ENCODE results near the gene CCDC92.

CCDC92 gene

DNA sequence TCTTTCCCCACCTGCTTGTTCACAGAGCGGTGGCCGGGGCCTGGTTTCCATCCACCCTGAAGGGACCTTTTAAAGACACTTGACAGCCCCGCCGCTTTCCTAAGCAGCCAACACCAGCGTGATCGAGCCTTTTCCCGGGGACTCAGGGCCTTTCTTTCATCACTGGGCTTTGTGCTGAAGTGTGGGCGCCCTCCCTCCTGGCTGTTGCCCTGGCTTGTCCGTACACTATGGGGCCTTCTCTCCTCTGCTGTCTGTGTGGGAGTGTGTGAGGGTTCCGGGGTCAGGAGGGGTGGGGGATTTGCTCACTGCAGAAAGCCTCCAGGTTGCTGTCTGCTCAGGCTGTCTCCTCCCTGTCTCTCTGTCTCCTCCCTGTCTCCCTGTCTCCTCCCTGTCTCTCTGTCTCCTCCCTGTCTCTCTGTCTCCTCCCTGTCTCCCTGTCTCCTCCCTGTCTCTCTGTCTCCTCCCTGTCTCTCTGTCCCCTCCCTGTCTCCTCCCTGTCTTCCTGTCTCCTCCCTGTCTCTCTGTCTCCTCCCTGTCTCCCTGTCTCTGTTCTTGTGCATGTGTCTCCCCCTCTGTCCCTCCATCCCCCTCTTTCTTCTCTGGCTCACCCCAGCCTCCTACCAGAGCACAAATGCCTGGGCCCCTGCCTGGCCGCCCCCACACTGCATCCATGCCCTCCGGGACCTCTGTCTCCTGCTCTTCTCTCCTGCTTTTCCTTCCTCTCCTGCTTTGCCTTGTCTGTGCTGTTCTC lies 64.7 kb downstream of the CCDC92 start:
- no peak for DNase-seq

GRCh38 chr12:123906711-123907420 lies 65.8 kb downstream of the CCDC92 start:
- DNase-seq, result no peak

GRCh38 chr12:123905319-123905925 lies 67.2 kb downstream of the CCDC92 start:
- peak; percentile 73 to 82 for DNase-seq

- DNase-seq, result no peak
Measured at GRCh38 chr12:123903301-123904065, 69.1 kb downstream of the CCDC92 start.

DNA sequence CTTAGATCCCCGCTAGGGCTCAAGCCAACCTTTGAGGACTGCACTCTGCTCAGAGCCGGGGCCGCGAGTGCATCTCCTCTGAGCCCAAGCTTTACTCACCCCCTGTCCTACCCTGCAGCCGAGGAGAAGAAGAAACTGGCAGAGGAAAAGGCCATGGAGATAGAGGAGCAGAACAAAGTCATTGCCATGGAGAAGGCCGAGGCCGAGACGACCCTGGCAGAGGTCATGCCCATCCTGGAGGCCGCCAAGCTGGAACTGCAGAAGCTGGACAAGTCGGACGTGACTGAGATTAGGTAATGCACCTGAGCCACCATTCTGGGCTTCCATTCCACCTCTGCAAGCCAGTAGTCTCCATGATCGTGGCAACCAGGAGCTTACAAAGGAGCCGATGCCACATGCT lies 69.8 kb downstream of the CCDC92 start:
- DNase-seq, result no peak

DNA sequence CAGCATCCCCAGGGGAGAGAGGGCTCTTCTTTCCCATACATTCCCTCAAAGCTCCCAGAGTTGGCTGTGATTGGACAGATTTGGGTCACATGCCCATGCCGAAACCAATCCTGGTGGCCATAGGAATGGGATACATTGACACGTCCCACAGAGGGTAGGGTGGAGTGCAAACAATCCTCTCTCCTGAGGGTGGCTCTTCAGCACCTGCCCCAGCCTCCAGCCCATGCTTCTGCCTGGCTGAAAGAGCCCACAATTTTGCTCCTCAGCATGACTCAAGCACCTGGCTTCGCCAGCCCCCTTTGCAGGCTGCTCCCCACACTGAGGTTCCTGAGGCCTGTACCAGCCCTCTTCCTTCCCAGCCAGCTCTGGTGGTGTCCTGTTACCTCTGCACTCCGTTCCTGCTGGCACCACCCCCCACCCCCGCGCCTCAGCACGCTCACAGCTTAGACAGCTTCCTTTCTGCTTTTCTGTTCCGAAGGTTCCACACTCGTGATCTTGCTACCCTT lies 71.7 kb downstream of the CCDC92 start:
- DNase-seq, result peak in 1 of 2 experiments; percentile 42

- no peak for DNase-seq
Measured at GRCh38 chr12:123899368-123899767, 73.3 kb downstream of the CCDC92 start.

DNA sequence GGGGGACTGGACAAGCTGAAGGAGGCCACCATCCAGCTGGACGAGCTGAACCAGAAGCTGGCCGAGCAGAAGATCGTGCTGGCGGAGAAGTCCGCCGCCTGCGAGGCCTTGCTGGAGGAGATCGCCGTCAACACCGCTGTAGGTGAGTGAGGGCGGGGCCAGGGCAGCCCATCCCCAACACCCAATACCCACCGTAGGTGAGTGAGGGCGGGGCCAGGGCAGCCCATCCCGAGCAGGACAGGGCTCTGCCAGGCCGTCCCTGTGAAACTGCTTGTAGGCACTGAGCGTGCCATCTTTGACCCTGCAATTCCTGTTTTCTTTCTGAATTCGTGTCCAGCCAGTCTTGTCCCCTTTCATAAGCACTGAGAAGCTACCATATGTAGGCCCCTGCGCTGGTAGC lies 74.0 kb downstream of the CCDC92 start:
- DNase-seq, result no peak

- DNase-seq, result no peak
Measured at GRCh38 chr12:123897221-123897620, 75.4 kb downstream of the CCDC92 start.

DNA sequence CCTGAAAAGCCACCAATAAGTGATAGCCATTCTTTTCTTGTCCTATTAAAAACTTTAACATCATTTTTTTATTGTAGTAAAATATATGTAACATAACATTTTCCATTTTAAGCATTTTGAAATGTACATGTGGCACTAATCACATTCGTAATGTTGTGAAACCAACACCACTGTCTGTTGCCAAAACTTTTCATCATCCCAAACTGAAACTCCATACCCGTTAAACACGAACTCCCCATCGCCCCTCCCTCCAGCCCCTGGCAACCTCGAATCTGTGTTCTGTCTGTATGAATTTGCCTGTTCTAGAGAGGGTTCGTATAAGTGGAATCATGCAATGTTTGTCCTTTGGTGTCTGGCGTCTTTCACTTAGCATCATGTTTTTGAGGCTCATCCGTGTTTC lies 75.9 kb downstream of the CCDC92 start:
- no peak for DNase-seq

- DNase-seq, result no peak
Measured at GRCh38 chr12:123895451-123895850, 77.2 kb downstream of the CCDC92 start.

DNA sequence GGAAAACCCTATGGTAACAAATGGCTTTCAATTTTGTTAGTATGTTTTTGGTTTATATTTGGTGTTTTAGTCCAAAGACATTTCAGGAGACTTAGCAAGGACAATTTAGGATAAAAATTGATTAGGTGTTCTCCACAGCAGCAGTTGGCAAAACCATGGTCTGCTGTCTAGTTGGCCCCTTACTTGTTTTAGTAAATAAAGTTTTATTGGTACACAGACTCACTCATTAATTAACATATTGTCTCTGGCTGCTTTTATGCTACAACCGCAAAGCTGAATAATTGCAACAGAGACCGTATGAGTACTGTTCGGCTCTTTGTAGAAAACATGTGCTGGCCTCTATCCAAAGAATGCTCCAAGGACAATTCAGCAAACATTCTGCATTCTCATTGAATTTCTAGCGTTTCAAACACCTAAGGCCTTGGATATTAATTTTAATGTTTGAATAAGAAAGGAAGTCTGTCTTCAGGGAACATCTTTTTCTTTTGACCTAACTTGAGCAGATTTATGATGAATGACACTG lies 77.7 kb downstream of the CCDC92 start:
- DNase-seq, result no peak

DNA sequence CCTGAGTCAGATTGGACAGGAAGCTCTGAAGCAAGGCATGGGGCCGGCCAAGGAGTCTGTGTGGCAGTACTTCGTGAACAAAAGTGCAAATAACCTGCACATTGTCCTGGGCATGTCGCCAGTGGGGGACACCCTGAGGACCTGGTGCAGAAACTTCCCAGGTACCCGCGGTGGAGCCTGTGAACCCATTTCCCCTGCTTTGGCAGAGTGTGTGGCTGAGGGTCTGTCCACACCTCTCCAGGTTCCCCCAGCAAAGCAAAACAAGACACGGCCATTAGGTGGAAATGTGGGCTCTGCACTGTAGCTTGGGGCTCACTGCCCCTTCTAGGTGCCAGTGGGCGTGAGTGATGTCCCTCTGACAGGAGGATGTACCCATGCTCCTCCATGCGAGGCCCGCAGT lies 79.4 kb downstream of the CCDC92 start:
- no peak for DNase-seq

DNA sequence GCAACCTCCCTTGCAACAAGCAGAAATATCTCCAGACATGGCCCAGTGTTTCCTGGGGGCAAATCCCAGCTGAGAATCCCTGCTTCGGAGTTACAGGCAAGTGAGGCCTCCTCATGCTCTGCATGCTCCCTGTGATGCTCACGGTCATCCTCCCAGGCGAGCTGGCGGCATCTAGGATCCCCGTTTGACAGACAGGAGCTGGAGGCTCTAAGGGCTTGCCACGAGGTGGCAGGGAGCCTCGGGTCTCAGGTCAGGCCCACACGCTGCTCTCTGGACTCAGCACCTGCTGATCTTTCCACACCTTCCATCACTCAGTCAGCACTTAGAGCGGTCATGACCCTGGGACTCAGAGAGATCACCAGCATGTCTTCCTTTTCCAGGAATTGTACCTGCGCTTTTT lies 79.8 kb downstream of the CCDC92 start:
- DNase-seq, result no peak

GRCh38 chr12:123892180-123892559 lies 80.5 kb downstream of the CCDC92 start:
- no peak for DNase-seq

- no peak for DNase-seq
Measured at GRCh38 chr12:123891516-123892179, 81.0 kb downstream of the CCDC92 start.

DNA sequence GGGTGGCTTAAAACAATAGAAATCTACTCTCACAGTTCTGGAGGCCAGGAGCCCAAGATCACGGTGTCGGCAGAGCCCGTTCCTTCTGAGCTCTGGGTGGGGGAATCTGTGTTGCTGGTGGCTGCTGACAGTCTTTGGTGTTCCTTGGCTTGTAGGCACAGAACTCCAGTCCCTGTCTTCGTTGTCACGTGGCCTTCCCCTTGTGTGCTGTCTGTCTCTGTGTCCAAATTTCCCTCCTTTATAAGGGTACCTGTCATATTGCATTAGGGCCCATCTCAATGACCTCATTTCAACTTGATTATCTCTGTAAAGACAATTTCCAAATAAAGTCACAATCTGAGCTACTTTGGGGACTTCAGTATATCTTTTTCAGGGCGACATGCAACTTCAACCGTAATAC lies 81.6 kb downstream of the CCDC92 start:
- DNase-seq, result no peak

DNA sequence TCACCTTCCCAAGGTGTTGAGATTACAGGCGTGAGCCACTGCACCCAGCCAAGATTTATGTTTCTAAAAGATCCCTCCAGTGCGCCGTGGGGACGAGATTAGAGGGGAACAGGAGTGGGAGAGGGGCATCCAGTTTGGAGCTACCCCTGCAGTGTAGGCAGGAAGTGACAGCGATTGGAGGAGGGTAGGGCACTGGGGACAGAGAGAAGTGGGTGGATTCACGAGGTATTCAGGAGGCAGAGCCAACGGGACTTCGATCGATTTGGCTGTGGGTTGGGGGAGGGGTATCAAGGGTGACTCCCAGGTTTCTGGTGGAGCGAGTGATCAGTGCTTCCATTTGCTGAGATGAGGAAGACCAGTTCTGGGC lies 82.1 kb downstream of the CCDC92 start:
- DNase-seq, result no peak

GRCh38 chr12:123889848-123890535 lies 82.6 kb downstream of the CCDC92 start:
- no peak for DNase-seq

DNA sequence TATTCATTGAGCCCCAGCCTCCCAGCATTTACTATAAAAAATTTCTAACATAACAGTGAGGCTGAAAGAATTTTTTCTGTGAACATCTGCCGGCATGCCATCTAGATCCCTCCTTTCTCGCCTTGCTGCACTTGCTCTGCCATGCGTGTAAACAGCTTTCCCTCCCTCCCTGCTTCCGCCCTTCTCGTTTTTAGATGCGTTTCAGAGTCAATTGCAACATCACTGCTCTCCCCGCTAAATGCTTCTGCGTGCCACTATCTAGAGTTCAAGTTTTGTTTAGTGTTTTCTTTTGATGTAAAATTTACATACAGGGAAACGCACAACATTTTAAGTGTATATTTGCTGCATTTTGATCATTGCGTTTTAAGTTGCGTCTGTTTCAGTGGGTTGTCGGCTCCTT lies 83.6 kb downstream of the CCDC92 start:
- DNase-seq, result no peak

GRCh38 chr12:123886931-123887582 lies 85.6 kb downstream of the CCDC92 start:
- DNase-seq, result peak in 1 of 2 experiments; percentile 30

All from NCI-H526 (cell line).